GM13976 (cell line): ENCODE measurements around the gene GIMAP8.

Experiments
- DNase-seq: peaks from one replicate; pipeline ENCODE4 v3.0.0; 2012; ENCODE audit warnings: low spot score
- CTCF ChIP-seq: IDR thresholded peaks from 2 replicates; pipeline ENCODE4 v1.5.1; 2012; ENCODE audit warnings: borderline replicate concordance, mild to moderate bottlenecking; ENCODE audit not compliant: insufficient read depth; ENCODE audit errors: extremely low read depth, missing control alignments, control extremely low read depth
- in situ Hi-C: fragments of 300-500 bp; cut with MboI; formaldehyde crosslinking; loops from one replicate; pipeline ENCODE4 v1.12.0; 2022; ENCODE audit warnings: low sequenced_read_pairs, mixed read lengths, inconsistent platforms; ENCODE audit not compliant: unreplicated experiment

The GIMAP8 gene

GRCh38 chr7:150524018-150524417 lies 73.6 kb downstream of the GIMAP8 start:
- TF ChIP-seq CTCF, result no peak
- in situ Hi-C loops, result no loop called here
- no peak for DNase-seq
